CD4-positive, alpha-beta T cell treated with Interleukin-4 for 4 hours (primary cell): ENCODE results near the gene DLGAP1.
A peak's percentile ranks its signal among the peaks of the same experiment; 100 is the strongest.

Source experiments
- DNase-seq: peaks from one replicate; pipeline ENCODE4 v3.0.0-alpha.2; 2020

The DLGAP1 gene

DNA sequence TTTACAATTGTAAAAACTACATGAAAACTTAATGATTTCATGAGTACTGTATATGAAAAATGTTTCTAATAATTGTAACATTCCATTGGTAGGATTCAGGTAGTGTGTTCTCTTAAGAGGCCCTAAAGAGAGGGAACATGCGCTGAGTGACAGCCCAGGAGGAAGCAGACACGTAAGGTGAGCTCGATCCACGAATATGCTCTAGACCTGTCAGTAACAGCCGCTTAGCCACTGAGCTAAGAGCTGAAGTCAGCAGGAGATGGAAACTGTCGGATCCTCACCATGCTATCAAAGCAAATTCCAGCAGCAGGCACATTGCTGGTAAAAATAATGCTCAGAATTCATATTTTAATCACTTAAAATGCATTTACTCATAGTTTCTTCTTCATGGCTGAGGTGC is 658.7 kb downstream of the DLGAP1 start:
- no peak for DNase-seq

DNA sequence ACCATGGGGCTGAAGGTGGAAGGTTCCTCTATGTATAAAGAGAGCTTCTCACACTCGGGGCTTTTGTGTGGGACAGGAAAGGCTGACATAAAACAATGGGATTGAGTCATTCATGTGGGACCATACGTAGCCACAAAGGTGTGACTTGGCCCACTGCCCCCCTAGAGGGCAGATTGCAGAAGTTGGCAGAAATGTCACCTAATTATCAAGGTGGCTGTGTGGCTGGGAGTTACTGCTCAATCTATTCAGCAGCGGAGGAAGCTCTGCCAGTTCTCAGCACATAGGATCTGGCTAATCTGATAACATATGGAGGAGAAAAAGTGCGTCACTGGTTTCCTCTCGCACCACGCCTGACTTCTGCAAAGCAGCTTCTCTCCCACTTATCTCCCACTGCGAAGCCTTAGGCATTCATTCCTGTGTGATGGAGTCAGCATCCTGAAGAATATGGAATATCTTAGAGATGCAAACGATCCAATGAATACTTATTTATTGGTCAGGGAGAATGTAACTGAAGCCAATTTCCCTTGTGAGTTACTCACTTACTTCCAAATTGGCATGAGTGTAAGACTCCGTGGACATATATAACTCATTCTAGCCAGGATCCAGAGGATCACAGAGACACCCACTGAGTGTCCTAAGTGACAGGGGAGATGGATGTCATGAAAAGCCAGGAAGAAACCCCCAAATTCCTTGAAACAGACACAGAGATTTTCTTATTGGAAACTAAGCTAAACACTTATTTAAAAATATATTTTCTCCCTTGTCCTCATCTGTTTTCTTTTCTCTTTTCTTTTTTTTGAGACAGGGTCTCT is 660.4 kb downstream of the DLGAP1 start:
- DNase-seq = no peak

DNA sequence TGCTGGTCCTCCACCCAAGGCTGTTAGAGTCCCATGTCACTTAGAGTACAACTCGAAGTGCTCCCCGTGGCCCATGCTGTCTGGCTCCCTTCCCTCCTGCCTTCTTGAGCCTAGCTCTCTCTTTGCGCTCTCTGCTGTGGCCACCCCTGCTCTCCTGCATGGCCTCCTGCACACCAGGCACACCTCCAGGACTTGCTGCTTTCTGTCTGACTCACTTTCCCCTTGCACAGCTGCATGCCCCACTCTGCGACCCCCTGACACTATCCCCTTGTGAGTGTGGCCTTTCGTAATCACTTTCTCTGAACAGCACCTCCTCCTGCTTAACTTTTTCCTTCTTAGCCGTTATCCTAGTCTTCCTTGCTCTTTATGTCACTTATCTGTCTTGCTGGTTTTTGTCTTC is 661.6 kb downstream of the DLGAP1 start:
- DNase-seq = no peak

DNA sequence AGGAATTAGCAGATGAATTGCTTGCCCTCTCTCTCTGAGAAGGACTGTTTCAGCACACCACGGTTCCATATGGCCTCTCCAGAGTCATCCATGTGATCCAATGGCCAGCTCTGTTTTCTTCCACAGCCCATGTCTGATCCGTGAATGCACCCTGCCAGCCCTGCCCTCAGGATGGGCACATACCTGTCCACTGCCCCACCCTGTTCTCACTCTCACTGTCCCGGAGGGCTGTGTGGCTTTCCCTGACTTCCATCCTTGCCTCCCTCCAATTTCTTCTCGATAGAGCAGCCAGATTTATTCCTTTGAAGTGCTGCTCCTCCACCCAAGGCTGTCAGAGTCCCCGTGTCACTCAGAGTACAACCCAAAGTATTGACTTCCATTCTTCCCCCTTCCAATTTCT is 662.0 kb downstream of the DLGAP1 start:
- no peak for DNase-seq

DNA sequence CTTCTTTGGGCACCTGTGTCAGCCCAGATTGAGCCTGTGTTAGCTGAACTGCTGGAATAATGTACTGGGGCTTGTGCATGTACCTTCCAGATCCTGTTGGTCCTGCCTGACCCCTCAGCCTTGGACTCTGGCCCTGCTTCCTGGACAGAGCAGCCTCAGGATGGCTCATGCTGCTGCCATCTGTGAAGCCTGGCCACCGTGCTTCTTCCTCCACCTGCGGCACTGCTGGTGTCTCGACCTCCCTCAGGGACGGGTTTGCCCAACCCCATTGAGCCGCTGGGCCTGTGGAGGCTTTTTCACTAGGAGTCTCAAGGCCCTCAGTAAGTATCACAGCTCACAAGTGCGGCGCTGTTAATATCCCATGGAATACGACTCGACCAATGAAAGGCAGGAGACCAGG is 662.4 kb downstream of the DLGAP1 start:
- no peak for DNase-seq

DNA sequence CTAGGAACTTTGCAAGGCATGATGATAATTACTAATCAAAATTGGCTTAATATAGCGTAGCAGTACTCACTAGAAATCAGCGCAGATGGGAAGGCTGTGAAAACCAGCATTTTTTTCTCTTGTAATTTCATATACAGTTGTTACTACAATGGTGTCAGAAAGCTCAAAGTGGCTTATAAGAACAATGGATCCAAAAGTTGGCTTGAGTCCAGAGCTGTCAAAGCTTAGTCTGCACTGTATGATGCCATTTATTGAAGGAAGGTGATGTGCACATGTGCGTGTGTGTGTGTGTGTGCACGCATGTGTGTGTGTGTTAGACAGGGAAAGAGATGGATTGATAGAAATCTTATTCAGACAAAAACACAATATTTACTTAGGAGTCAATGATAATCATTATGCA is 663.9 kb downstream of the DLGAP1 start:
- DNase-seq = no peak

DNA sequence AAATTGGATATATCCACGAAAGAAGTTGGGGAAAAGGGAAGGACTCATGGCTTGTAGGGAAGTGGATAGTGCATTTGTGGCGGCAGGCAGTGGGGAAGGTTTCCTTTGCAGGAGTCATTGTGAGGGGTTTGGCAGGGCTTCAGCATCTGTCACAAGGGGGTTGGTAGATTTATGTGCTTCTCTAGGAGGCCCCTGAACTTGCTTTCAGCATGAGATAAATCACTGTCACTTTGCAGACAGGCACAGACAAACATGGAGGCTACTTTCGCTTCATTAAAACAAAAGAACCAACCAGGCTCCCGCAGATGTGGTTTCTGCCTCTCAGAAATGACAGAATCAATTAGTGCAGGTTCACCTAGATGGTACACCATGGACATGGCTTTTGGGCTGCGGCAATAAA is 664.4 kb downstream of the DLGAP1 start:
- DNase-seq = no peak

DNA sequence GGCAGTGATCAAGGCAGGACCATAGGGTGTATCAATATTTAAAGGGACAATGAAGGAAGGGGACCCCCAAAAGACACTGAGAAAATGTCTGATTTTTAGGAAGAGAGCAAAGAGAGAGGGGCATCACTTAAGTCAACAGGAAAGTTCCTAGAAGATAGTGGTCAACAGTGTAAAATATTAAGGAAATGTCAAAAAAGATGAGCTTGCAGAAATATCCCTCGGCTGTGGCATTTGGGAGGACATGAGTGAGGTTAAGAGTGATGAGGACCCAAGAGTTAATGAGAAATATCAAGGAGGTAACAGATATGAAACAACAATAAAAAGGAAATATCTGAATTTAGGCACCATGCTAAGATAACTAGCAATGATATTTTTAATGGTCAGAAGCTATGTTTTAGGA is 665.6 kb downstream of the DLGAP1 start:
- no peak for DNase-seq

DNA sequence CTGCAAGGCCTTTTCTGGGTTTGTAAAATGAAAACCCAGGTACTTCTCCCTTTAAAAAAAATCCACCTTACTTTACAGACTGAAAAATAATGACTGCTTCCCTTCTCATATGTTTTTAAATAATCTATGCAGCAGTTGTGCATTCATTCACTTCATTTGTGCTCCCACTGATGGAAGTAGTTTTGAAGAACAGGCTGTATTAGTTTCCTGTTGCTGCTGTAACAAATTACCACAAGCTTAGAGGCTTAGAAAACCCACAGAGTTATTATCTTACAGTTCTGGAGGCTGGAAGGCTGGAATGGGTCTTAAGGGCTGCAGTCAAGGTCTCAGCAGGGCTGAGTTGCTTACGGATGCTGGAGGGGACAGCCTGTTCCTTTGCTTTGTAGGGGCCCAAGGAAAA is 670.2 kb downstream of the DLGAP1 start:
- no peak for DNase-seq

DNA sequence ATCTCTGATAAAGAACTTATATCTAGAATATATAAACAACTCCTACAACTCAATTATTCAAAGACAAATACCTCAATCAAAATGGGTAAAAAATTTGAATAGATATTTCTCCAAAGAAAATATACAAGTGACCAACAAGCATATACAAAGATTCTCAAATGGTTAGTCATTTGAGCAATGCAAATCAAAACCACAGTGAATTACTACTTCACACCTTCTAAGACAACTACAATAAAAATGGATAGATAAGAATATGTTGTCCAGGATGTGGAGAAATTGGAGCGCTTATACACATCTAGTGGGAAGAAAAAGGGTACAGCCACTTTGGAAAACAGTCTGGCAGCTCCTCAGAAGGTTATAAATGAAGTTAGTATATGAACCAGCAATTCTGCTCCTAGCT is 672.2 kb downstream of the DLGAP1 start:
- no peak for DNase-seq

DNA sequence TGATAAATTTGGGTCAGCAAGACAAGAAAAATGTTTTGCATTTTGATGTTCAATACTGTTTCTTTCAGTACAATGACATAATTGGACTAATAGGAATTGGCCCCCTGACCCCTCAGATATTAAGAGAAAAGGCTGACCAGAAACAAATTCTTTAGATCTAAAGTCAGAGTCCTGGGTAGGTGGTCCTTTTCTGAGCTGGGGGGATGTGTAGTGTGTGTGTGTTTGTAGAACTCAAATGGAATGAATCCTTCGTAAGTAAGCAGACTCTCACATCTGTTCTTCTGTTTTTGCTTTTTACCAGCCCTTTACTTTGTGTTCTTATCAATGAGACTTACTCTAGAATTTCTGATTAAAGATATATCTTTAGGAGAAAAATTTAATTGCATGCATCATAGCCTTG is 677.4 kb downstream of the DLGAP1 start:
- DNase-seq = no peak

DNA sequence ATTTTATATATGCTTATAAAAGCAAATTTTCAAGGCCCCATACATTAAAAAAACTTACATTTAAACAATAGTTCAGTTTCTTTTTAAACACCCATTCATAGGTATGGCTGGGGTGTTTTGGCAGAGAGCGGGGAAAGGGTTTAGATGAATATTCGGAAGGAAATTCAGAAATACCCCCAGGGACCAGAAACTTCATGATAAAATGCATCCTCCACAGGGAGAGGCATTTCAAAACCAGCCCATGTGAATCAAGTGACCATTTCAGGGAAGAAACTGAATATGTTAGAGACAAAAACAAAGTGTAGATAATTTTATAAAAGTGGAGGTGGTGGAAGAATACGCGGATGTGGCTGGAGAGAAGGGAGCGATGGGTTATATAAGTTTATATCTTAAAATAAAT is 678.0 kb downstream of the DLGAP1 start:
- DNase-seq = no peak

DNA sequence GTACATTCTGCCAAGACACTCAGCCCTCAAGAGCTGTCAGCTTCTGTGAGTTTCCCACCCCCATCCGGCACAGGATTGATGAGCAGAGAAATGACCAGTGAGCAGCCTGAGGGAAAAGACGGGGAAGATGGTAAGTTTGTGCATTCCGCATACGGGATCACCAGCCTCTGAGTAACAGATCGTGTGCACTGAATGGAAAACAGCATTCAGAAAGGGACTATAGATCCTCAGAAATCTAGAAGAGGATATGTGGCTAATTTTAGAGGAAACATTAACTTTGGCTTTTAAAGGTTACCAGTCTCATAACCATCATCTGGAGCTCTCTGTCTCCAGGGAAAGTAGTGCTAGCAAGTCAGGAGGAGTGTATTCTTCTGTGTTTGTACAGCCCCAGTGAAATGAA is 679.1 kb downstream of the DLGAP1 start:
- no peak for DNase-seq

DNA sequence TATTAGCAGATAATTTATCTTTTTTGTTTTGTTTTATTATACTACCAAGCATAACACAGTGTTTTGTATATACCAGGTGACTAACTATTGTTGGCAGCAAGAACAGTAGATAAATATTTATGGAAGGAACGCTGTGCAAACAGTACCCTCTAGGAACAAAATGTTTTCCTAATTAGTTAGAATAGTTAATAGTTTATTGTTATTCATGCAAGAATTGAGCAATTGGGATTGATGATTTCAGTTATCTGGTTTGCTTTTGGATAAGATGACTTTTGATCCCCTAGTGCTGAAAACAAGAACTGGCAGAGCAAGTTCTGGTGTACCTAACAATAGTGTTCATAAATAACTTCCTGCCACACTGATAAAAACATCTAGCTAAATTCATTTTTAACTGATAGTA is 681.8 kb downstream of the DLGAP1 start:
- DNase-seq = no peak

DNA sequence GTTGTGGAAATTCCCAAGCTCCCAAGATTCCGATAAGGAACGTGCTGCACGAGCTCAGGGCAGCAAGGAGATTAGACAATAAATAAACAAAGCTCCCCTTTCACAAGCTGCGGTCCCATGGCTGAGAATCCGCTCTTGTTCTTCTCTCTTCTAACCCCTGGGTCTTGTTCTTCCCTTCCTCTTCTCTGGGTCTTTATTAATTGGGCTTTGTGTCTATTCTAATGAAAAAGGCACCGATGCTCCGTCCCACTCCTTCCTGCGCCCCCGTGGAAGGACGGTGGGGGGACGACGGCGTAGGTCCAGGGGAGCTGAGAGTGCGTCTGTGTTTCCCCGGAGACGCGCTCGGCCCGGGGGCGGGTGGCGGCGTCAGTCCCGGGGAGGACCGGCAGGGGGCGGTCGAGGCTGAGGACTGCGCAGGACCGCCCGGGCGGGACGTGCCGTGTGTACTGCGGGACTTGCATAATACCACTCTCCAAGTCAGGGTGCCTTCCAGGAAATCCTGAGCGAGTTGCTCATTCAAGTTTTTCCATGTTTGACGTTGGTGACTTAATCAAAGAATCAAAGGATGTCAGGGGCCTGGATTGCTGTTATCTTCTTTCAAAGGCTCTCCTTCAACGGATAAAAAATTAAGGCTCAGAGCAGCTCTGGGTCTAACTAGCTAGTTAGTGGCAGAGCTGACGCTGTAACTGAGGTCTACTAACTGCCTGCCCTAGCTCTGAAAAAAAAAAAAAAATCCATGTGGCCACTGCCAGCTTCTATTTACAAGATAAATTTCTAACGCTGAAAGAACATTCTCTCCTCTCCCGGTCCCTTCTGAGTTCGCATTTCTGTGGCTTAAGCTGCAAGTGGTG is 683.8 kb downstream of the DLGAP1 start:
- DNase-seq = peak; percentile 44

DNA sequence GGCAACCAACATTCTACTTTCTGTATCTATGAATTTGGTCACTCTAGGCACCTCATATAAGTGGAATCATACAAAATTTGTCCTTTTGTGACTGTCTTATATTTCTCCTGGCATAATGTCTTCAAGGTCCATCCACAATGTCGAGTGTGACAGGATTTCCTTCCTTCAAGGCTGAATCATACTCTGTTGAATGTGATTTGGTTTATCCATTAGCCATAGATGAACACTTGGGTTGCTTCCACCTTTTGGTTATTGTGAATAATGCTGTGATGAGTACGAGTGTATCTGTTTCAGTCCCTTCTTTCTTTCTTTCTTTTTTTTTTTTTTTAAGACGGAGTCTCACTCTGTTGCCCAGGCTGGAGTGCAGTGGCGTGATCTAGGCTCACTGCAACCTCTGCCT is 693.8 kb downstream of the DLGAP1 start:
- no peak for DNase-seq

DNA sequence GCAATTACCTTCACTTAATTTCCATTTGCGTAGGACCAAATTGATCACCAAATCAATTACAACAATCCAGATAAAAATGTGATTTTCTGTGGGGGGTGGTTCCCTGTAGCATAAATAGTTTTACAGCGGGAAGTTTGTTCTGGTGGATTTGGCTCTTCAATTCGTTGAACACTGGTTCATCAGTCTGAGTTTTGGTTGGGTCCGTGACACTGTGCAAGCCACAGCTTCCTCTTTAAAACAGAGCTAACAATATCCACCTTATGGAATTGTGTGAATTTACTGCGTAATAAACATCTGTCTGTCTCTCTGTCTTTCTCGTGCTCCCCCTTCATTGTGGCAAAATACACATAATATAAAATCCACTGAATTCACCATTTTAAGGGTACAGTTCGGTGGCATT is 694.4 kb downstream of the DLGAP1 start:
- DNase-seq = no peak

DNA sequence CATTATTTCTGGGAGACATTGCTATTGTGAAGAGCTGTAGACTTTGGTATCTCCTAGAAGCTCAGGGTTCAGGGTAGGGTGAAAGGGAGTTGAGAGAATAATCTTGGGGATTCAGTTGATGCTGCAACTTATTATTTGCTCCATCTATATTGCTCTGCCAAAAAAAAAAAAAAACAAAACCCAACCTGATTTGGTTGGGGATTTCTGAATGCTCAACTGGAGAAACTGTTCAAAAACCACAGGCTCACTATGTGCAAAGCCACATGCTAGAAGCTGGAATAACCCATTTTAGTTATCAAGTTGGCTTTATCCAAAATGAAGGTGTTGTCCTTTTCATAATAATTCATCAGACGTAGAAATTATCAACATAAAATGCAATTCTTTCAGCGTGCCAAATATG is 696.0 kb downstream of the DLGAP1 start:
- no peak for DNase-seq

DNA sequence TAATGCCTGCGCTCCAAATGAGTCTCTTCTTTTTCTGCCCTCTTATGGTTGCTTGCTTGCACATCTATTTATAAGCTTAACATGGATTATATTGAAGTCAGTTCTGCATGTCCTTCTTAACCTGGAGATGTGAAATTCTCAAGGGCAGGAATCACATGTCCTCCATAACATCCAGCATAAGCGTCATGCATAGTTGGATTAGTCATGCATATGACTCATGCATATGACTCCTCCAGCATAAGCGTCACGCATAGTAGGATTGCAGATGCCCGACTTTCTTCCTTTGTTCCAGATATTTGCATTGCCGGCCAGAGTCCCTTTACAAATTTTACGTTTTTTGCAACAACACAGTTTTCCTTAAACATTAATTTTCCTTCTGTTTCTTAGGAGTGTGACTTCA is 696.6 kb downstream of the DLGAP1 start:
- DNase-seq = no peak

DNA sequence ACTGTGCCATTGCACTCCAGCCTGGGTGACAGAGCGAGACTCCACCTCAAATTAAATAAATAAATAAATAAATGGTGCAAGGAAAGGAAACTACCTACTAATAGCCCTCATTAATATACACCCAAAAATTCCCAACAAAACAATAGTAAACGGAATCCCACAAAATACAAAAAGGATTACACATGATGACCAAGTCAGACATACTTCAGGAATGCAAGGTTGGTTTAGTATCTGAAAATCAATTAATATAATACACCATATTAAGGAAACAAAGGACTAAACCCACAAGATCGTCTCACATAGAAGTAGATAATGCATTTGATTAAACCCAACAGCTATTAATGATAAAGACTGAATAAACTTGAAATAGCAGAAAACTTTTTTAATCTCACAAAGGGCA is 697.7 kb downstream of the DLGAP1 start:
- no peak for DNase-seq

DNA sequence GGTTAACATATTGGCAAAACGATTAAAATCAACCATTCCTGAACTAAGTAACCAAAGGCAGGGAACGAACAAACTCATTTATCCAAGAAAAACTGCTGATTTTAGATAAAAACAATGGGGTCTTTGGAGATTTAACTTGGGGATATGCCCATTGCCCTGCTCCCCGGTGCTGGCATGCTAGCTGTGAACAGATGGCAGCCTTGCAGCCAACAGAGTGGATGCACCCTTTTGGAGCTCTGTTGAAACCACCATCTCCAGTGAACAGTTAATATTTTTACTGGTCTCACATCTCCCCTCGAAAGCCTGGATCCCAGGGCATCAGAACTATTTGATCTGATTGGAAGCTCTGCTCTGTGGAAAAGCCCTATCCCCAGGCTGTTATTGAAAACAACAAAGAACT is 702.0 kb downstream of the DLGAP1 start:
- no peak for DNase-seq

DNA sequence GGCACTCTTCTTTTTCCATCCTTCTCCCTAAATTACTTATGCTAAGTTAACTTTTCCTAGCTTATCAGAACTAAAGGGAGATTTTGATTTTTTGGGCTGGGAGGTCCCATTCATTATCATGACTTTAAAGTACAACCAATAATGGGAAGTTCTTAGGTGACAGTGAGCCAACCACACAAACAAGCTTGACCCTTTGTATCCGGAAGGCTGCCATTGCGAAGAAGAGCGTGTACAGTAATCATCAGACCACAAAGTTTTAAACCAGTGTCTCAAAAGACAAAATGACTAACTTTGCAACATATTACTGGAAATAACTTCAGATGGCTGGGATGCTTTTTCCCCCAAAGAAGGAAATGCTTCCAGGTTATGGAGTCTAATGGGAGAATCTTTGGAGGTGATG is 707.0 kb downstream of the DLGAP1 start:
- DNase-seq = no peak

DNA sequence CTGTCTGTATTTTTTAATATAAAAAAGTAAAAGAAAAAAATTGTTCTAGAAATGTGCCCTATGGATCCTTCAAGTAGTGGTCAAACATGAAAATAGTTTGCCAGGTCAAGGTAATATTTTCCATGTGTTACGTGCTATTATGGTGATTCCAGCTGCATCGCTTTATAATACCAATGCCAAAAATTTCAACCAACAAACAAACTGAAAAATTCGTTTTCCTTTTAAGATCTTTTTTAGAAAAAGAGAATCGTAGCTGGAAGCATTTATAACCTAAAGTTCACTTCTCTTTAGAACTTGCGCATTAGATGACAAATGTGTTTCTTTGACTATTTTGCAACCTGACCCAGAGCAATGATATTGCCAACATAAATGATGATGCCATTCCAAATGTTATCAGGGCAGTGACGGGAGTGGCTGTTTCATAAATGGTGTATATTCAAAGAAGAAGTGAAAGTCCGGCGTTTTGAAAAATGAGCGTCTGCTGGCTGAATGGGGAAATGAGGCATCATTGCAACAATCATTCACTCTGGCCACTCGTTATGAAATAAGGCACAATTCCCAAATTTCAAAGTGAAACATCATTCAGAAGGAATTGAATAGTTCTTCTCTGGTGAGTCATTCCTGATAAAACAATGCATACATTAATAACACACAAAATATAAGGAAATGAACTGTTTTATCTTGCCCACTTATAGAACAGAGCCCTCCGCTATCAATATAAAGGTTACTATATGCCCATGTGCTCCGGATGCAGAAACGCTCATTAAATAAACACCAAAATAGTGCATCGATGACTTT is 707.7 kb downstream of the DLGAP1 start:
- peak; percentile 17 for DNase-seq

DNA sequence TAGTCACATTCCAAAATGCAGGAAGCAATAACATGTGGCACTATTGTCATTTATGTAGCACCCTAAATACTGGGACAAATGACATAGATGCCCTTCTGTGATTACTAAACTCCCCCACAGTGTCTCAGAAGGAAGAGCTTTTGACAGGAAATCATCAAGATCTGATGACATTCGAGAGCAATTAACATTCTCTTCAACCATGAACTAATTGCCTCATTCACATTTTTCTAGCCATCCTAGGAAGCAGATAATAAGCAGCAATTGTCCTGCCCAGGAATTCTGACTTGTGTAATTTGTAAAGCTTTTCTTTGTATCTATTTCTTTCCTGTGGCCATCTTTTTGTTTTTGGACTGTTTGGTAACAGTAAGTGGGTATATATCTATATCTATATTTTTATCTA is 712.6 kb downstream of the DLGAP1 start:
- no peak for DNase-seq
